A549 (cell line): ENCODE measurements around the gene B9D1.

Experiments
- CEBPB ChIP-seq, 2 experiments: fragments of >200 bp in 1 of 2; sonication (Bioruptor Twin) in 1 of 2; formaldehyde crosslinking in 1 of 2; IDR thresholded peaks; 2 replicates each; pipeline ENCODE4 v1.6.1; 2012 to 2016
- CTCF ChIP-seq: fragments of >200 bp; sonication (Bioruptor Twin); formaldehyde crosslinking; IDR thresholded peaks from 3 replicates; pipeline ENCODE4 v1.5.1; 2016
- HDAC2 ChIP-seq: fragments of 200-600 bp; sonication (generic); IDR thresholded peaks from 2 replicates; pipeline ENCODE4 v1.6.1; 2016
- JUNB ChIP-seq: fragments of >200 bp; sonication (Bioruptor Twin); formaldehyde crosslinking; IDR thresholded peaks from 2 replicates; pipeline ENCODE4 v1.6.1; 2016
- MYC ChIP-seq: IDR thresholded peaks from 2 replicates; pipeline ENCODE4 v1.6.1; 2012; ENCODE audit warnings: mild to moderate bottlenecking, inconsistent platforms, low read length, improper control_type of control experiment, borderline replicate concordance
- POLR2A ChIP-seq: IDR thresholded peaks from 2 replicates; pipeline ENCODE4 v1.6.1; 2012; ENCODE audit warnings: mild to moderate bottlenecking, low read length
- RARB ChIP-seq: fragments of 250-450 bp; sonication (Bioruptor Pico); IDR thresholded peaks from 2 replicates; pipeline ENCODE4 v1.8.0; 2021; ENCODE audit warnings: mild to moderate bottlenecking, moderate library complexity

DNA sequence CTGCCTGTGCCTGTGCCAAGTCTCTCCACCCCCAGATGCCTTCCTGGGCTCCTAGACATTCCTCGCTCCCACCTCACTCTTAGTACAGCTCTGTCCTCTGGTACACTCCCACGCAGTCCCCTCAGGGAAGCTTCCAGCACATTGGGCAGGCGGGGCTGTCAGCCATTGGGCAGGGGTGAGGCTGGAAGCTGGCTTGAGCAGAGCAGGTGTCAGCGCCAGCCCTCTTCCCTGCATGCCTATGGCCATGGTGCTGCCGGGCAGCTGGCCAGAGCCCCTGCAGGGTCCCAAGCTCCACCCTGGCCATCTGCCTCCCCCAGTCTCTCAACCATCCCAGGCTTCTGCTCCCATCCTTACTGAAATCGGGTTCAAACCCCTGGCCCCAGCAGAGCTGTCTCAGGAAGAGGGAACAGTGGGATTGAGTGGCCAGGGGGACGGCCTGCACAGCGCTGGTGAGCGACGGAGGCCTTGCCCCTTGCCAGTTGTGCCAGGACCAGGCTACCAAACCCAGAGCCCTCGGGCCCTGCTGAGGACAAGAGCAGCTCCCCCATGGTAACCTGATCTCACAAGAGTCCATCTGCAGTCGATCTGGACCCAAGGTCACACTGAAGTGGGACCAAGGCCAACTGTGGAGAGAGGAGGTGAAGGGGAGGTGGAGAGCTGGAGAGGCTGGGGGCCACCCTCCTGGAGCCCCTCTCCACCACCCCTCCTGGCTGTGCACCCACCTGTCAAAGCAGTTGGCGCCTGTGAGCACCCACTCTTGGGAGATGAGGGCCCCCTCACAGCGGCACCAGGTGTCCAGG, 2.4 kb upstream of the B9D1 start:
- no peak for TF ChIP-seq HDAC2
- TF ChIP-seq CEBPB (IDR thresholded peaks at IDR 0.05) = no peak
- TF ChIP-seq JUNB = no peak
- TF ChIP-seq RARB (CRISPR knock-in tag) = no peak
- no peak for TF ChIP-seq MYC
- TF ChIP-seq CTCF = no peak
- no peak for TF ChIP-seq POLR2A
